Subcutaneous abdominal adipose tissue (tissue), 5 donors: Measurements from ENCODE around the gene ACBD4.

ENCODE experiments used
- H3K27ac ChIP-seq: one replicate; pipeline ENCODE4 v1.7.0; 2013; ENCODE audit warnings: low read depth, mild to moderate bottlenecking, inconsistent platforms, low read length, moderate library complexity
- H3K27me3 ChIP-seq, 5 donors: one replicate each; pipeline ENCODE4 v1.7.0; 2013; ENCODE audit warnings: low read length in 5 of 5, inconsistent platforms in 1 of 5; ENCODE audit not compliant: control insufficient read depth in 5 of 5, insufficient read depth in 4 of 5
- H3K36me3 ChIP-seq, 5 donors: one replicate each; pipeline ENCODE4 v1.7.0; 2013; ENCODE audit warnings: low read length in 5 of 5; ENCODE audit not compliant: control insufficient read depth in 5 of 5, insufficient read depth in 5 of 5
- H3K4me1 ChIP-seq, 5 donors: one replicate each; pipeline ENCODE4 v1.7.0; 2013; ENCODE audit warnings: low read length in 5 of 5, mild to moderate bottlenecking in 3 of 5, moderate library complexity in 1 of 5; ENCODE audit not compliant: control insufficient read depth in 5 of 5, insufficient read depth in 5 of 5
- H3K4me3 ChIP-seq, 5 donors: one replicate each; pipeline ENCODE4 v1.7.0; 2013; ENCODE audit warnings: low read length in 5 of 5, low read depth in 1 of 5
- H3K9ac ChIP-seq, 5 donors: one replicate each; pipeline ENCODE4 v1.7.0; 2013; ENCODE audit warnings: low read length in 5 of 5, mild to moderate bottlenecking in 4 of 5, moderate library complexity in 3 of 5
- H3K9me3 ChIP-seq, 5 donors: one replicate each; pipeline ENCODE4 v1.7.0; 2013; ENCODE audit warnings: low read length in 5 of 5; ENCODE audit not compliant: control insufficient read depth in 5 of 5
- donor health status: healthy.
- donor health status: healthy.
- donor health status: healthy.
- donor health status: healthy.
- donor health status: healthy.

ACBD4 gene

DNA sequence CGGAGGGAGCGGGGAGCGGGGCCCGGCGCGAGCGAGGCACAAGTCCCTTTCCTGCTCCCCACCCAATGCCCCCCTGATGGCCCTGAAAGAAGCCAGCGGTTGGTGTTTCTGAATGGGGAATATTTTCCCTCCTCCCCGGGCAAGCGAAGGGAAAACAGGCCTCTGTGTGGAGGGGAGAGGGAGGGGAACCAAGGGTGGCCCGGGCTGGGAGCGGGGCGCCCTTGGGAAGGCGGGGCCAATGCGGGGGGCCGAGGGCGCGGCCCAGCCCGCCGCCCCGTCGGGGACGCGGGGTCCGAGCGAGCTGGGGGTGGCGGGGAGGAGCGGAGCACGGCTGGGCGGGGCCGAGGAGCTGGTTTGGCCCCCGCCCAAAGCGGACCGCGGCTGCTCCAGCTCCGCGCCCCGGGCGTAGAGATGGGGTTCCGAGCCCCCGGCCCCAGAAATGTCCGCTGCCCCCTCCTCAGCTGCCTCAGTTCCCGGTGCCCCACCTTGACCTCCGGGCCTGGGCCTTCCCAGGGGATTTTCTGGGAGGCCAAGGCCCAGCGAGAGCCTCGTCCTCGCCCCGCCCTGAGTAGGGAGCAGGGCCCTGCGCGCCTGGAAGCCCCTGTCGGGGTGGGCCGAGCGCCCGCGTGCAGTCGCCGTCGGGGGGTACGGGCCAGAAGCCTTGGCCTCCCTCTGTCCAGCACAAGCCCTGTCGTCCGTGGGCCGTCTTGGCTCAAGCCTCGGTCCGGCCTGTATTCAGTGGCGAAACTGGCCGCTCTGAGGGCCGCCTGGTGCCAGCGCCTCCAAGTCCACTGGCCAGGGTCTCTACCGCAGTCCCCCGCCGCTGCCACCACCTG lies 8.9 kb downstream of the ACBD4 start:
- Histone ChIP-seq H3K9ac (peak overlapping the region in 4 of 5 donors; percentile 68 to 86 (median 79)), H3K27me3 (peaks cover 0 to 3% (median 0%) of the 10 kb centered on the region in 5 donors), H3K36me3 (peaks cover 0 to 6% (median 0%) of the 10 kb centered on the region in 5 donors), H3K4me3 (peak overlapping the region; percentile 44 to 61 (median 57)), H3K27ac (peak overlapping the region; percentile 97), H3K4me1 (peaks cover 12 to 55% (median 49%) of the 10 kb centered on the region in 5 donors), H3K9me3 (no peaks in the 10 kb centered on the region)

DNA sequence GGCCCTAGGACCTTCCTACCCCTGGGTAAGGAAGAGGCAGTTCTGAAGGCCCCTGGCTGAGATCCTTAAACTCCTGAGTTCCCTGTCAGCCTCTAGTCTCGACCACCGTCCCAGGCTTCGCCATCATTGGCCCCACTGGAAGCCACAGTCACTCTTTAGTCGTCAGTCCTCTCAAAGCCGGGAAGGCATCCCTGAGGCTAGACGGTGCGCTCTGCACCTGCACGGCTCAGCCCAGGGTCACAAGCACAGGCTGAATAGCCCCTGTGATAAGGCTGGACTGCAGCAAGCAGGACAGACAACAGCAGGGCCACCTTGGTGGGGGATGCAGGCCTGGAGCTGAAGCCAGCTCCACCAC lies 9.5 kb downstream of the ACBD4 start:
- peak overlapping the region in 3 of 5 donors; percentile 61 to 86 (median 80) for H3K9ac ChIP-seq
- H3K9me3 ChIP-seq = no peaks in the 10 kb centered on the region
- H3K27me3 ChIP-seq = peaks cover 0 to 3% (median 0%) of the 10 kb centered on the region in 5 donors
- peaks cover 12 to 60% (median 52%) of the 10 kb centered on the region in 5 donors for H3K4me1 ChIP-seq
- peak overlapping the region in 4 of 5 donors; percentile 56 to 61 (median 58) for H3K4me3 ChIP-seq
- peak overlapping the region; percentile 97 for H3K27ac ChIP-seq
- peaks cover 0 to under 1% (median 0%) of the 10 kb centered on the region in 5 donors for H3K36me3 ChIP-seq

DNA sequence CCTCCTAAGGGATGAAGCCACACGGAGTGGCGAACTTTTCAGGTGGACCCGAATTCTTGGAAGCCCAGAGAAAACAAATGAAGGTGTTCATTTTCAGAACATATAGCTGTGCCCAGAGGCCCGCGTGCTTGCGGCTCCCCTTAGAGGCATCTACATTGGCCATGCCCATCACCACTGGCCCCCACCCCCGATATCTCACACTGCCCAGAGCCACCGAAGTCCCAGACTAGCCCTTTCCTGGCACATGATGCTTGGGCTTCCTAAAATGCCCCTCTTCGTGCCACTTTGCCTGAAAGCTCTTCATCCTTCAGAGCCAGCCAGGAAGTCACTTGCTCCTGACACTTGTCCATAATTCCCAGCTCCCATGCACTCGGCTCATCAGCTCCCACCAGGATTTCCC lies 10.7 kb downstream of the ACBD4 start:
- Histone ChIP-seq H3K27ac (peak overlapping the region; percentile 100), H3K27me3 (peaks cover 0 to 3% (median 0%) of the 10 kb centered on the region in 5 donors), H3K9me3 (no peaks in the 10 kb centered on the region), H3K4me3 (peak overlapping the region in 3 of 5 donors; percentile 11 to 82 (median 73)), H3K9ac (peak overlapping the region in 1 of 5 donors; percentile 79), H3K36me3 (no peaks in the 10 kb centered on the region), H3K4me1 (peaks cover 15 to 71% (median 63%) of the 10 kb centered on the region in 5 donors)

DNA sequence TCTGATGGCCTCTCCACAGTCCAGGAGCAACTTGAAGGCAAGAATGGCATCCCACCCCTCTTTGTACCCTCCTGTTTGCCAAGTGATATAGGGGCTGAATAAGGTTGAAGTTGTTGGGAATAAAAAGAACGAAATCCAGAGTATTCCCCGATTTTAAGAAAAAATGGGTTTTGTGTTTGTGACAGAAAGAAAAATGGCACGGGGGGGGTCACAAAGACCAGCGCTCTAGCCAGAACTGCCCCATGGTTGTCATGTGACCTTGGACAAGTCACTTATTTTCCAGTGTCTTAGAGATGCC lies 11.1 kb downstream of the ACBD4 start:
- H3K9me3 ChIP-seq = no peaks in the 10 kb centered on the region
- H3K9ac ChIP-seq = peak overlapping the region in 4 of 5 donors; percentile 68 to 79 (median 72)
- peaks cover 19 to 75% (median 67%) of the 10 kb centered on the region in 5 donors for H3K4me1 ChIP-seq
- H3K27me3 ChIP-seq = peaks cover 0 to 3% (median 0%) of the 10 kb centered on the region in 5 donors
- no peaks in the 10 kb centered on the region for H3K36me3 ChIP-seq
- peak overlapping the region; percentile 67 to 91 (median 74) for H3K4me3 ChIP-seq
- H3K27ac ChIP-seq = peak overlapping the region; percentile 100

DNA sequence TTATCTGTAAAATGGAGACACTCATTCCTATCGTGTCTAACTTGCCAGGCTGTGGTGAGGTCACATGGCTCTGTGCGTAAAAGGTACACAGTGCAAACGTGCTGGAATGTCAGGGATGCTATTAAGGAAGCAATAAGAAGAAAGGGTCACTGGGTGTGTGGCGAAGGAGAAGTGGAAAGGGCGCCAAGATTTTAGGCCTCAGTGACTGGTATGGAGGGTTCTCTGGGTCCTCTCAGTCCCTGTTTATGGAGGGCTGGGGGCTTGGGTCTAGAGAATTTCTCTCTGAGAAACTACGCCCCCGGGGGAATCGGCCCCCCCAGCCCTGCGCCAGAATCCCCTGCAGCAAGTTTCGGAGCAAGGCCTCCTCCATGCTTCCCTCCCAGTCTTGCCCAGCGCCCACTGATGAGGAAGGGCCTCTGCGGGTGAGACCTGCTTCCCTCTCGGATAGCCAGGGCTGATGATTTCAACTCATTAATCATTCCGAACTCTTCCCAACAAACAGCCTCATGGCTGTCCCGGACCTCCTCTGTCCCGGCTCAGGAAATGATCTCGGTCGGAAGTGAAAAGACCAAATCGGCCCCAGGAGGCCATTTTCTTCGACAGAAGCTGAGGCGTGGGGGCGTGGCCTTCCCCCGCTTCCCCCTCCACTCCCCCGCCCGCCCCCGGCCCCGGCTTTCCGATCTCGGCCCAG lies 11.5 kb downstream of the ACBD4 start:
- Histone ChIP-seq H3K9ac (peak overlapping the region; percentile 29 to 96 (median 85)), H3K9me3 (no peaks in the 10 kb centered on the region), H3K36me3 (no peaks in the 10 kb centered on the region), H3K27me3 (peaks cover 0 to 3% (median 0%) of the 10 kb centered on the region in 5 donors), H3K4me3 (peak overlapping the region; percentile 67 to 91 (median 74)), H3K27ac (peak overlapping the region; percentile 100), H3K4me1 (peaks cover 21 to 80% (median 72%) of the 10 kb centered on the region in 5 donors)

DNA sequence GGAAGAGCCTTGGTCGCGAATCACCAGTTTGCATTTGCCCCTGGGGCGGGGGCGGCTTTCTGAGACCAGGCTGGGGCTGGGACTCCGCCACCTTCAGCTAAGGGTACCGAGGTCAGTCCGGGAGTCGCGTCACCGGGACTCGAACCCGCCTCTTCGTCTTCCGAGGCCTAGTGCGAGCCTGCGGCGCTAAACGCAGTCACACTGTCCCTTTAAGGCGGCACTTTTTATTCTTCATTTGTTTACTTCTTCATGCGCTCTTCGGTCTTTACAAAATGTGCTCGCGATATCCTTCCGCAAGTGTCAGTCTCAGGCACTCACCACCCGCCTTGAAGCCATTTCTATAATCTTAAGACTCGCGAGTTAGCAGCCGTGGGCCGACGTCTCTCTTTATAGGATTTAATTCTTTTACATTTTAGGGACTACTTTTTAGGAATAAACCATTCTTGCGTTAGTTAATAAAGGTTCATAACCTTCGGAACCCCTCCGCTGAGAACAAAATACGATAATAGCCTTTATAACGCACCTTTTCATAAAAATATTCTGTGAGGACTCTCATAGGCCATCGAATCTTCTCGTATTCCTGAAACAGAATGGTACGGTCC lies 12.2 kb downstream of the ACBD4 start:
- Histone ChIP-seq H3K27ac (peak overlapping the region; percentile 100), H3K4me3 (peak overlapping the region; percentile 67 to 91 (median 79))

DNA sequence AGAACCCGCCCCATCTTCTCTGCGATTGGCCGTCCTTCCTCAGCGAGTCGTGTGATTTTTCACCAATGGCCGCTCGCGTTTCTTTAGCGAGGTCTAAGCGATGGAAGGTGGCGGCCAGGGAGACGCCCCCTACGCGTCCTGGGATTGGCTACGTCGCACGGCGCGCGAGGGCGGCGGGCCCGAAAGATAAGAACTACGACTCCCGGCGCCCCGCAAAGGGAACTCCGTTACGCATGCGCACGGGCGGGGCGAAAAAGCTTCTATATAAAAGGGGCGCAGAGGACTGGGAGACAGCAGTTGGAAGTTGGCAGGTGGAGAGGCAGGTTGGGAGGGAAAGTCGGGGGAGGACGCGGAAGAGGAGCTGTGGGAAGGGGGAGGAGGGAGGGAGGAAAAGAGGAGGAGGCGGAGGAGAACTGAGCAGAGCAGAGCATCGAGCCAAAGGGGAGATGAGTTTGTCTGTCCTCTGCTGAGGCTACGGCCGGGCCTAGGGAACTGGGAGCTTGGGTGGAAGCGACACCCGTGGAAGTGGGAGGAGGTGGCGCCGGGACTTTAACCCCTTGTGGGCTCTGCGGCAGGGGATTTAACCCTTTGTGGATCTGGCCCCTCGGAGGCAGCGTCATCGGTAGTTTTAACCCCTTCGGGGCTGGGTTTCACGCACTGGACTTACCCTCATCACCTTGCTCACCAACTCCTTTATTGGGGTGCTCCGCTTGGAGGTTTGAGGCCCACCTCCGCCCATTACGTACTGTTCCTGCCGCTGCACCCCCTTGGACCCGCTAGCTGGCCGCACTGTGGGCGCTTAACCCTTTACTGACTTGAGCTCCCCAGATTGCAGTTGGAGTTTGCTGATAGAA lies 12.9 kb downstream of the ACBD4 start, which contains the start of gene HEXIM1:
Gene HEXIM1 (plus strand): TSS at position 293 of the 854 bp plus-strand sequence. CDS start 716 bp downstream, outside the sequence.
- H3K36me3 ChIP-seq = no peaks in the 10 kb centered on the region
- H3K9me3 ChIP-seq = no peaks in the 10 kb centered on the region
- peak within 1 kb of the TSS; percentile 100 for H3K27ac ChIP-seq
- H3K9ac ChIP-seq = peak within 1 kb of the TSS; percentile 83 to 99 (median 95)
- H3K4me3 ChIP-seq = peak within 1 kb of the TSS; percentile 82 to 96 (median 93)
- H3K27me3 ChIP-seq = peaks cover 0 to 3% (median 0%) of the 10 kb centered on the region in 5 donors
- H3K4me1 ChIP-seq = peaks cover 21 to 81% (median 69%) of the 10 kb centered on the region in 5 donors

More for the DNA sequence above, 12.2 kb downstream of the ACBD4 start:
- Histone ChIP-seq H3K27me3 (peaks cover 0 to 3% (median 0%) of the 10 kb centered on the region in 5 donors), H3K4me1 (peaks cover 21 to 86% (median 73%) of the 10 kb centered on the region in 5 donors), H3K36me3 (no peaks in the 10 kb centered on the region), H3K9me3 (no peaks in the 10 kb centered on the region), H3K9ac (peak overlapping the region; percentile 79 to 99 (median 95))

DNA sequence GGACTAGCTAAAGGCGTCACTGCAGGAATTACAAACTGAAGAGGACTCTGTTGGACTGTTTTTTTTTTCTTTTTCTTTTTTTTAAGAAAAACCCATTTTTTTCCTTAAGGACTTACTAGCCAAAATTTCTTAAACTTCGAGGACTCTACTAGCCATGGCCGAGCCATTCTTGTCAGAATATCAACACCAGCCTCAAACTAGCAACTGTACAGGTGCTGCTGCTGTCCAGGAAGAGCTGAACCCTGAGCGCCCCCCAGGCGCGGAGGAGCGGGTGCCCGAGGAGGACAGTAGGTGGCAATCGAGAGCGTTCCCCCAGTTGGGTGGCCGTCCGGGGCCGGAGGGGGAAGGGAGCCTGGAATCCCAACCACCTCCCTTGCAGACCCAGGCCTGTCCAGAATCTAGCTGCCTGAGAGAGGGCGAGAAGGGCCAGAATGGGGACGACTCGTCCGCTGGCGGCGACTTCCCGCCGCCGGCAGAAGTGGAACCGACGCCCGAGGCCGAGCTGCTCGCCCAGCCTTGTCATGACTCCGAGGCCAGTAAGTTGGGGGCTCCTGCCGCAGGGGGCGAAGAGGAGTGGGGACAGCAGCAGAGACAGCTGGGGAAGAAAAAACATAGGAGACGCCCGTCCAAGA lies 13.7 kb downstream of the ACBD4 start:
- no peaks in the 10 kb centered on the region for H3K36me3 ChIP-seq
- H3K4me1 ChIP-seq = peaks cover 19 to 73% (median 62%) of the 10 kb centered on the region in 5 donors
- peak overlapping the region; percentile 63 to 95 (median 83) for H3K9ac ChIP-seq
- peak overlapping the region; percentile 82 to 96 (median 94) for H3K4me3 ChIP-seq
- H3K9me3 ChIP-seq = no peaks in the 10 kb centered on the region
- peak overlapping the region; percentile 95 for H3K27ac ChIP-seq
- H3K27me3 ChIP-seq = peaks cover 0 to 3% (median 0%) of the 10 kb centered on the region in 5 donors
